GM18507 (cell line): ENCODE results near the gene MTURN.
"Not testable (repeated sequence)": the region's sequence is repeated elsewhere in the genome, so short reads cannot be mapped to it uniquely, and the experiment has no call there.

Experiments
- DNase-seq: peaks from one replicate; pipeline ENCODE4 v3.0.0; 2011; ENCODE audit warnings: low read depth; ENCODE audit not compliant: insufficient read length; ENCODE audit errors: extremely low spot score
- FAIRE-seq: peaks from 2 replicates; lab custom pipeline; 2011; peaks lifted over from hg19 to GRCh38; lab: Jason Lieb, UNC

Gene MTURN

GRCh38 chr7:30173058-30173897 lies 38.5 kb downstream of the MTURN start:
- no peak for DNase-seq
- no peak for FAIRE-seq

GRCh38 chr7:30175180-30175579 lies 40.4 kb downstream of the MTURN start:
- FAIRE-seq (no peak), DNase-seq (no peak)

DNA sequence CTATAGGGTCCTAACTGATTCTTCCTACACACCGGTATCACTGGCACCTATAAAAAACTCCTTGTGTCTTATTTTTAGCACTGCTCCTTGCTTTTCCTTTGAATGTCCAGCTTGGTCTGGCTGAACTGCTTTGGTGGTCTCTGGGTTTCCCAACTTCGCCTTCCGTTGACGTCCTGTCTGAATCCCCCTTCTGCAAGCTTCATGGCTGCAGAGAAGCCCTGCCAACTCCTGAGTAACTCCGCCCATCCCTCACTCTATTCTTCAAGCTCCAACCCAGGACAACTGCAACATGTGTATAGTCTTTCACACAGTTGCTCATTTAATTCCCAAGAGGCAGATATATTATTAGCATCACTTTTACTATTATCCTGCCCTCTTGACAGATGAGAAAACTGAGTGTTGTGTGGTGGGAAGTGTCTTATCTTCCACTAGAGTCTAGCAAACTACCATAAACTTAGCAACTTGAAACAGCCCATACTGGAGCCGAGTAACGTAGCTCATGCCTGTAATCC lies 40.9 kb downstream of the MTURN start:
- FAIRE-seq = no peak
- DNase-seq = no peak

DNA sequence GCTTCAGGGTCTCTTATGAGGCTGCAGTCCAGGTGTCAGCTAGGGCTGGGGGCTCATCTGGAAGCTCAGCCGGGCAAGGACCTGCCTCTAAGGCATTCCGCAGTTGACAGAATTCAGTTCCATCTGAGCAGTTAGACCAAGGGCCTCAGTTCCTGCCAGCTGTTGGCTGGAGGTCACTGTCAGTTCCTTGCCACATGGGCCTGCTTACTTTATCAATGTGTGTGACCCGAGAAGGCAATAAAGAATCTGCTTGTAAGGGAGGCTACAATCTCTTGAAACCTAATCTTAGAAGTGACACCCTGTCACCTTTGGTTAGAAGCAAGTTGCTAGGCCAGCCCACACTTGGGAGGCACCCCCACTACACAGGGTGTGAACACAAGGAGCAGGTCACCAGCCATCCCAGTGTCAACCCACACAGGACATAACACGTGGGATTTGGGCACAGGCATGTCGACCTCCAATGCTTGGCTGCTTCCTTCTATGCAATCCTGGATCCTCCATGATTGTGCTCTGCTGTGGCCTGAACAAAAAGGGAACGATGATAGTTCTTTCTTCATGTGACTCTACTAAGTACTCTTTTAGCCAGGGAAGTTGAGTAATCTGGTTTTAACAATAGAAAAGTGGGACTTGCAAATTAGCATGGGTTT lies 41.8 kb downstream of the MTURN start:
- FAIRE-seq (peak; percentile 24), DNase-seq (no peak)

DNA sequence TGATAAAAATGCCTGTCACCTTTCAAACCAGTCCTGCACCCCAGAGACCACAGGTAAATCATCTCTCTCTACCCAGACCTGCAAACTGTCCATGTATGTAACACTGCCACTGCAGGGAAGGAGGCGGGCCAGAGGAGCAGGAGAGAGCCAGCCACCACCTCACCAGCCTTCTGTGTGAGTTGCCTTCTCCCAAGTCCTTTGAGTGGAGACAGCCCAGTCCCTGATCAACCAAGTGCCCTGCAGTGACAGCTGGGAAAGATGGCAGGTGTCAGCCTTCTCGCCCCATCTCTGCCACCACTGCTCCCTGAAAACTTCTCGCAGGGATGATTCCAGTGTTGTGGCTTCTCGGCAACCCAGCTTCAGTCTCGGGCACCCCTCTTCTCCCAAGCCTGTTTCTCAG lies 42.4 kb downstream of the MTURN start:
- DNase-seq = no peak
- FAIRE-seq = no peak

DNA sequence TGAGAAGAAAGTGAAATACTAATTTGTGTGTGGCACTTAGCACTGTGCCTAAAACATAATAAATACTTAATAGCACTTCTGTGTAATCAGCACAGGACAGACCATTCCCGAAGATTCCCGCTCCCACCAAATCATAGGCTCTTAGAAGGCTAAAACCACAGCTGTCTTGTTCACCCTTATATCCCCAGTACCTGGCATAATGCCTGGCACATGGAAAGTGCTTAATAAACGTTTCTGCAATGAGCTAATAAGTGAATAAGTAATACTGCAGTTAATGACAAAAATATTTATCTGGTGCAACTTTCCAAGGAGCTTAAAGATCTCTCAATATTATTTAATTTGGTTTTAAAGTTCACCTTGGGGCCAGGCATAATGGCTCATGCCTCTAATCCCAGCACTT lies 43.2 kb downstream of the MTURN start:
- FAIRE-seq (no peak), DNase-seq (no peak)

DNA sequence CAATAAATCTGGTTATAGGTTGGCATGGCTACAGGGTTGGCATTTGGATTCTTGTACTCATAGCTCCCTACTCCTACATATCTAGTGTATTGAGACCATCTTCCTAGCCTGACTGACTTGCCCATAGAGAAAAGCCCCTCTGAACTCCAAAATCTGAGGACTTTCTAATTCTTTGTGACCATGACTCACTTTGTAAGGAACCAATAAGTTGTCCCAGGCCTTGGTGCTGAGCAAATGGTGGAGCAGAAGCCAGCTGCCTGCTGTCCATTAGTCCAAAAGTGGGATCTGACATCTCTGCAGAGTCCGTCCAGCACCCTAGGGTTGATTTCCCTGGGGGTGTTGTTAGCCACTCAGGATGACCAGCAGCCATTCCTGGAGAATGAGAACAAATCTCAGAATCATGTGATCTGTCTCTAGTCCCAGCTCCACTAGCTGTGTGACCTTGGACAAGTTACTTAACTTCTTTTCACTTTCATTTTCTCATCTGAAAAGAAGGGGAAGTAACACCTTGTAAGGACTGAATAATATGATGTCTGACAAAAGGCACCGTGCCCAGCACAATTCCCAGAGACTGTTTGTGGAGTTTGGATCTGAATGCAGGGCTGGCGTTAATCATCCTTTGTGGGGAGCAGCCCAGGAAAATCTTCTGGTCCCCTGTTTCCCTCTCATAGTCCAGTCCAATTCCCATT lies 44.1 kb downstream of the MTURN start:
- FAIRE-seq (peak; percentile 97), DNase-seq (no peak)

DNA sequence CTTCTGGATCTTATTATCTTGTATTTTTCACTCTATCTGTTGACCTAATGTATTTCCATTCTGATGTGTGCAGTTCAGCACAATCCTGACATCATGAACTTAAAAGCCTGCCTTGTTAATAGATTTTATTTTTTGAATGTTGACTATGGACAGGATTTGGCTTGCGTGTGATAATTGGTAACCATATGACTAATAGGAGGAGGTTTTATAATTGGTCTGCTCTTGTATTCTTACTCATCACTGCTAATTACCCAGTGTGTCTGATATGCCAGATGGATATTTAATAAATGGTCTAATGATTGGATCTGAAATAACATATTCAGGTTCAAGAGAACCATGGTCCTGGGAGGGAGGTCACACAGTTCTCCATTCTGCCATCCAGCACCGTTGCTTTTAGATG lies 45.9 kb downstream of the MTURN start:
- FAIRE-seq = no peak
- DNase-seq = no peak

DNA sequence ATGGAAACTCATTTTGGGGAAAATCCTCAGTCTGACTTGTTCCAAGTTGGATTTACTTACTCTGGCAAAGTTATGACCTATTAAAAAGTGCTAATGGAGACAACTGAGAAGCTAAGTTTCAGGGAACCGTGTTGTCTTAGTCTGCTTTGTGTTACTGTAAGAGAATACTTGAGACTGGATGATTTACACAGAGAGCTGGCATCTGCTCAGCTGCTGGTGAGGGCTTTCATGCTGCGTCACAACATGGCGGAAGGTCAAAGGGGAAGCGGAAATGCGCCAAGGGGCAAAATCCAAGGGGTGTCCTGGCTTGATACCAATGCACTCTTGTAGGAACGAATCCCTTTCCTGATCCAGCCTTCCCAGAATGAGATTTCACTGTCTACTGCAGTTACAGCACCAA lies 46.4 kb downstream of the MTURN start:
- FAIRE-seq (no peak), DNase-seq (no peak)

GRCh38 chr7:30181736-30182522 lies 47.1 kb downstream of the MTURN start:
- DNase-seq = no peak
- FAIRE-seq = no peak

- no peak for FAIRE-seq
Measured at GRCh38 chr7:30182814-30183213, 48.0 kb downstream of the MTURN start.

GRCh38 chr7:30183749-30184369 lies 49.1 kb downstream of the MTURN start:
- no peak for FAIRE-seq
- no peak for DNase-seq

More at GRCh38 chr7:30182814-30183213, 48.0 kb downstream of the MTURN start:
- DNase-seq = no peak

GRCh38 chr7:30184791-30185487 lies 50.2 kb downstream of the MTURN start:
- no peak for DNase-seq
- FAIRE-seq = peak; percentile 56

- no peak for FAIRE-seq
- DNase-seq = no peak
Measured at GRCh38 chr7:30185496-30185895, 50.7 kb downstream of the MTURN start.

DNA sequence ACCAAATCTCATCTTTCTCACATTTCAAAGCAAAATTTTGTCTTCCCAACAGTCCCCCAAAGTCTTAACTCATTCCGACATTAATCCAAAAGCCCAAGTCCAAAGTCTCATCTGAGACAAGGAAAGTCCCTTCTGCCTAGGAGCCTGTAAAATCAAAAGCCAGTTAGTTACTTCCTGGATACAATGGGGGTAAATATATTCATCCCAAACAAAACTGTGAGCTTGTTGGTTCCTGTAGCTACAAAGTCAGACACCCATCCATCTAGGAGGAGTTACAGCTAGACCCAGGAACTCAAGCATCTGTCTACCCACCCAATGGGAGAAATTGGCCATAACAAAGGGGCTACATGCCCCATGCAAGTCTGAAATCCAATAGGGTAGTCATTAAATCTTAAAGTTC lies 51.9 kb downstream of the MTURN start:
- DNase-seq (no peak), FAIRE-seq (no peak)

GRCh38 chr7:30187513-30187912 lies 52.7 kb downstream of the MTURN start:
- no peak for DNase-seq
- FAIRE-seq = no peak

DNA sequence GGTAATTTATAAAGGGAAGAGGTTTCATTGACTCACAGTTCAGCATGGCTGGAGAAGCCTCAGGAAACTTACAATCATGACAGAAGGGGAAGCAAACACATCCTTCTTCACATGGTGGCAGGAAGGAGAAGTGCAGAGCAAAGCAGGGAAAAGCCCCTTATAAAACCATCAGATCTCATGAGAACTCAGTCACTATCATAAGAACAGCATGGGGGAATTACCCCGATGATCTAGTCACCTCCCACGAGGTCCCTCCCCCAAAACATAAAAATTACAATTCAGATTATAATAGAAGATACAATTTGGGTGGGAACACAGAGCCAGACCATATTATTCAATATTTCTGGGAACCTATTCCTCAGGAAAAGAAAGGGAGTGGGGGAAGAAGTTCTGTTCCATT lies 53.6 kb downstream of the MTURN start:
- DNase-seq, FAIRE-seq: not testable (repeated sequence)

DNA sequence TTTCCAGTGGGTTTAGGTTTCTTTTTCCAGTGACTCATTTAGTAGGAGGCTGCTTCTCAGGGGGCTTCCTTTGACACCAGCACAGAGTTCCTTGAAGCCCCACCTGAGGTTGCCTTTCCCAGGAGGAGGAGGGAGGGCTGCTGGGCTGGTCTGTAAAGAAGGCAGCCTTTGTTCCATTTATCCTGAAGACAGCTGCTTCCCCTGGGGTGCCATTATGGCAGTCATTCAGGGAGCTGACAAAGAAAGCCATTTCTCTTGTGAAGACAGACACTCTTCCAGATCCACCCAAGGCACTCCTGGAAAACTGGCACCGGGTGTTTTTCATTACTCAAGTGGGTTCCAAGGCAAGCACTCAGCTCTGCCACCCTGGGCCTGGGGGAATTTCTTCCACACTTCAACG lies 54.0 kb downstream of the MTURN start:
- DNase-seq = no peak
- no peak for FAIRE-seq

DNA sequence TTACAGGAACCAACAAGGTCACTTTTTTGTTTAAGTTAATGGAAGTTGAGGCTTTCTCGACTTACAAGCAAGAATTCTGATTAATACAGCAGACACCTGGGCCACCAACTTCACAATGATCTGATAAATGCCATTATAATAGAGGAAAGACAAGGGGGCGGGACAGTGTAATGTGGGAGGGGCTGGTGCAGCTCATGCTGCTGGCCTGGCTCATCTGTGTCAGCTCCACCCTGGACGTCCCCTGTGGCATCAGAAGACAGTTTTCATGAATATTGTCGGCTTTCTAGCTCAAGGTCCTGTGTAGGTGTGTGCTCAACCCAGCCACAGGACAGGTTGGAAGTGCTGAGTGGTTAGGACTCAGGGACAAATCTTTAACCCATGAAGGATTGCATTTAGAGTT lies 57.0 kb downstream of the MTURN start:
- no peak for FAIRE-seq

More for the DNA sequence above, 57.0 kb downstream of the MTURN start:
- DNase-seq = no peak
